Vagina (tissue), 2 donors: ENCODE results near the gene GHDC. TPM values are rescaled to one million over a fixed set of nuclear protein-coding genes. Genes with fewer than 3 reads are reported as not detected.

Source experiments
- DNase-seq, 2 donors: peaks; one replicate each; pipeline ENCODE4 v3.0.0-alpha.2; 2017; ENCODE audit errors: extremely low spot score in 2 of 2
- H3K27ac ChIP-seq: fragments of 200-600 bp; sonication (generic); one replicate; pipeline ENCODE4 v1.5.1; 2019
- H3K27me3 ChIP-seq: fragments of 200-600 bp; sonication (generic); one replicate; pipeline ENCODE4 v1.5.1; 2019
- H3K36me3 ChIP-seq, 2 donors: fragments of 200-600 bp; sonication (generic); one replicate each; pipeline ENCODE4 v1.5.1; 2017 to 2019
- H3K4me1 ChIP-seq: fragments of 200-600 bp; sonication (generic); one replicate; pipeline ENCODE4 v1.5.1; 2019
- H3K4me3 ChIP-seq, 2 donors: fragments of 200-600 bp; sonication (generic); 1 replicate in 1 of 2; 2 replicates in 1 of 2; pipeline ENCODE4 v1.5.1; 2016 to 2019
- H3K9me3 ChIP-seq: fragments of 200-600 bp; sonication (generic); one replicate; pipeline ENCODE4 v1.5.1; 2019
- POLR2A ChIP-seq, 2 donors: fragments of 450-650 bp; IDR thresholded peaks; one replicate each; pipeline ENCODE4 v1.6.1; 2017; ENCODE audit warnings: antibody characterized with exemption in 2 of 2, mild to moderate bottlenecking in 2 of 2, moderate library complexity in 2 of 2
- POLR2AphosphoS5 ChIP-seq, 2 donors: sonication (generic); formaldehyde crosslinking; IDR thresholded peaks; one replicate each; pipeline ENCODE4 v1.9.0; 2017; ENCODE audit warnings: antibody characterized with exemption in 2 of 2, mild to moderate bottlenecking in 2 of 2, low read depth in 1 of 2; ENCODE audit not compliant: insufficient read depth in 1 of 2
- intact Hi-C: fragments of 100-400 bp; cut with DNase I; formaldehyde crosslinking; loops from one replicate; pipeline ENCODE4 v1.15.1; 2023
- total RNA-seq: library from RNA; depleted of rRNA; stranded (reverse); fragments of >200 nt; gene quantifications from one replicate; pipeline ENCODE4 v1.2.3, GENCODE V29; 2016
- TF ChIP-seq, protein P1 (sequence below), 3 experiments: fragments of 450-650 bp in 2 of 3; fragments of 200-600 bp in 1 of 3; sonication (generic) in 1 of 3; IDR thresholded peaks; one replicate each; pipeline ENCODE4 v1.5.1; 2017 to 2019; ENCODE audit warnings: antibody characterized with exemption in 3 of 3, mild to moderate bottlenecking in 2 of 3, moderate library complexity in 2 of 3

GHDC gene
- total RNA-seq, 1 donor from 2014 or later = 35.1 TPM

GRCh38 chr17:42202159-42202558, 7.9 kb upstream of the GHDC start:
- intact Hi-C loops = no loop called here
- H3K4me1 ChIP-seq = no peaks in the 10 kb centered on the region
- DNase-seq = no peak
- H3K36me3 ChIP-seq = peaks cover 0 to 60% of the 10 kb centered on the region in 2 donors
- no peak overlapping the region for H3K4me3 ChIP-seq
- H3K9me3 ChIP-seq = no peaks in the 10 kb centered on the region
- H3K27me3 ChIP-seq = no peaks in the 10 kb centered on the region
- no peak overlapping the region for H3K27ac ChIP-seq
- TF ChIP-seq, protein P1, sequence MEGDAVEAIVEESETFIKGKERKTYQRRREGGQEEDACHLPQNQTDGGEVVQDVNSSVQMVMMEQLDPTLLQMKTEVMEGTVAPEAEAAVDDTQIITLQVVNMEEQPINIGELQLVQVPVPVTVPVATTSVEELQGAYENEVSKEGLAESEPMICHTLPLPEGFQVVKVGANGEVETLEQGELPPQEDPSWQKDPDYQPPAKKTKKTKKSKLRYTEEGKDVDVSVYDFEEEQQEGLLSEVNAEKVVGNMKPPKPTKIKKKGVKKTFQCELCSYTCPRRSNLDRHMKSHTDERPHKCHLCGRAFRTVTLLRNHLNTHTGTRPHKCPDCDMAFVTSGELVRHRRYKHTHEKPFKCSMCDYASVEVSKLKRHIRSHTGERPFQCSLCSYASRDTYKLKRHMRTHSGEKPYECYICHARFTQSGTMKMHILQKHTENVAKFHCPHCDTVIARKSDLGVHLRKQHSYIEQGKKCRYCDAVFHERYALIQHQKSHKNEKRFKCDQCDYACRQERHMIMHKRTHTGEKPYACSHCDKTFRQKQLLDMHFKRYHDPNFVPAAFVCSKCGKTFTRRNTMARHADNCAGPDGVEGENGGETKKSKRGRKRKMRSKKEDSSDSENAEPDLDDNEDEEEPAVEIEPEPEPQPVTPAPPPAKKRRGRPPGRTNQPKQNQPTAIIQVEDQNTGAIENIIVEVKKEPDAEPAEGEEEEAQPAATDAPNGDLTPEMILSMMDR (IDR thresholded peaks at IDR 0.05) = no peak

- no peak overlapping the region for H3K27ac ChIP-seq
- peaks cover 0 to 52% of the 10 kb centered on the region in 2 donors for H3K36me3 ChIP-seq
- DNase-seq = no peak
- H3K27me3 ChIP-seq = no peaks in the 10 kb centered on the region
- no peaks in the 10 kb centered on the region for H3K4me1 ChIP-seq
- H3K9me3 ChIP-seq = no peaks in the 10 kb centered on the region
- TF ChIP-seq POLR2AphosphoS5 (IDR thresholded peaks at IDR 0.05; ENCODE audit: insufficient read depth in 1 of 2, low read depth in 1 of 2) (no peak), POLR2A (IDR thresholded peaks at IDR 0.05) (no peak)
- TF ChIP-seq, protein P1 (IDR thresholded peaks at IDR 0.05) = no peak
- intact Hi-C loops = no loop called here
- no peak overlapping the region for H3K4me3 ChIP-seq
Observed at GRCh38 chr17:42201458-42201772, 7.1 kb upstream of the GHDC start.

DNA sequence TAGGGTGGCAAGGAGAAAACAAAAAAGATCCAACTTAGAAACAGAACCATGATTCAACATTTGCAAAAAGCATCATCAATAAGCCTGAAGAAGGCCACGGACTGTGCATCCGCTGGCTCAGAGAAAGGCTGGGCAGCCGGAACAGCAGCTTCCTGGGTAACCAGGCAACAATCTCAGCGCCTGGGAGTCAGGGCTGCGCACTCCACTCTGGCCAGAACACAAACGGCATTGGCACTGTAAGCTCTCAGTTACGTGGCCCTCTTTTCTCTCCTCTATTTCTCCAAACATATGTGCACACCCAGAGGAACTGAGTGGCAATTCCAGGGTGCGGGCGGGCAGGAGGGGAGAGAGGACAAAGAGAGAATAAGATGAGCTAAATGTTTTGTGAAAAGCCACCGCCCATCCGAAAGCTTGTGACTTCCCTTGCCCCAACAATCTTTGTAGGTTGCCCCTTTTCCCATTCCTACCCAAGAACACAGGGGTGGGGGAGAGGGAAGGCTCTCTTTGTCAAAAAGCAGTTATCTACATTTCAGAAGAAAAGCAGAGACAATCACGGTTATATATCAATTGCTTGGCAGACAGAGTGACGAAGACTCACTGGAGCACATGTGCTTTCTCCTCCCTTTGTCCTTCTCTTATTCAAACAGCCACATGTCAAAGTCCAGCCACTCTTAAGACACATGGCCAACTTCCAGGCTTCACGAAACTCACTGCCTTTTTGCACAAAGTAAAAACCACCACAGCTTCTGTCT, 6.6 kb upstream of the GHDC start:
- TF ChIP-seq POLR2AphosphoS5 (IDR thresholded peaks at IDR 0.05; ENCODE audit: insufficient read depth in 1 of 2, low read depth in 1 of 2) (no peak), POLR2A (IDR thresholded peaks at IDR 0.05) (no peak)
- TF ChIP-seq, protein P1 (IDR thresholded peaks at IDR 0.05) = no peak

DNA sequence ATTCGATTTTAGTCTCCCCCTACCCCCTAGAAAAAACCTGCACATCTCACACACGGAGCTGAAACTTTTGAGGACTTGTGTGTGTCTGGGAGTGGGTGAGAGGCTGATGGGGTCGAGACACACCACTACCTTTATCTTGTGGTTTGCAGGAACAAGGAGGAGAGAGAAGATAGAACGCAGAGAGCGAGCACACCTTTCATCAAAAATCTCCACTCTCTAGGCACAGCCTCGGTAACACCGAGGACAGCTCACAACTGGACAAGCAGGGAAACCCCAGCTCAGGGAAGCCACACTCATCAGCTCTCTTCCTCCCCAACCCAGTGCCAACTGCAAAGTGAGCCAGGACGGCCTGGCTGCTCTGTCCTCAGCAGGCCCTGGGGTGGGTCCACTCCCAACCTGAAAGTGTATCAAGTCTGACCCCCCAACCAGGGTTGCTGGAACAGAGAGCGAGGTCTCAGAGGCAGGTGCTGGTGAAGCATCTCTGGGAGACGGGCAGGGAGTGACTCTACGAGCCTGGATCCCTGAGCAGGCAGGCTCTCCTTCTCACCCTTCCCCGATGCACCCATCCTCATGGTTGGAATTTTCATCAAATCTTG, 5.2 kb upstream of the GHDC start:
- Histone ChIP-seq H3K9me3 (no peaks in the 10 kb centered on the region), H3K27ac (no peak overlapping the region), H3K4me1 (peaks cover 4% of the 10 kb centered on the region), H3K27me3 (no peaks in the 10 kb centered on the region), H3K4me3 (no peak overlapping the region), H3K36me3 (peaks cover 0 to 35% of the 10 kb centered on the region in 2 donors)
- TF ChIP-seq, protein P1 (IDR thresholded peaks at IDR 0.05) = no peak
- TF ChIP-seq POLR2AphosphoS5 (IDR thresholded peaks at IDR 0.05; ENCODE audit: insufficient read depth in 1 of 2, low read depth in 1 of 2) (no peak), POLR2A (IDR thresholded peaks at IDR 0.05) (no peak)
- intact Hi-C loops = no loop called here
- no peak for DNase-seq

More for the DNA sequence above, 6.6 kb upstream of the GHDC start:
- Histone ChIP-seq H3K27ac (no peak overlapping the region), H3K4me3 (no peak overlapping the region), H3K4me1 (no peaks in the 10 kb centered on the region), H3K36me3 (peaks cover 0 to 47% of the 10 kb centered on the region in 2 donors), H3K9me3 (no peaks in the 10 kb centered on the region), H3K27me3 (no peaks in the 10 kb centered on the region)
- intact Hi-C loops = no loop called here
- no peak for DNase-seq

DNA sequence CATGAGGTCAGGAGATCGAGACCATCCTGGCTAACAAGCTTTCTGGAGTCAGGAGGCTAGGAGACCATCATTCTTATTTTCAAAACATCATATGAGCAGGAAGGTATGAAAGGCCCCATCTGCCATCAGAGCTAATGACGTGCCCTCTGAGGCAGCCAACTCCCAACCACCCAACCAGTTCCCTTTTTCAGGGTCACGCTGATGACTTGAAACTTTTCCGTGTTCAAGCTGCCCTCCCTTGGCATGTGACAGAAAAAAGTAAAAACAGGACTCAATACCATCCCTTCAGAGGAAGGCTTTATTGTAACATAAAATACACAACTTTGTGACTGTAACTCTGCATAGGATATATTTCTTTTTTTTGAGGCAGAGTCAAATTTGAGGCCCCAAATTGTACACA, 4.6 kb upstream of the GHDC start:
- intact Hi-C loops = no loop called here
- Histone ChIP-seq H3K4me3 (no peak overlapping the region), H3K9me3 (no peaks in the 10 kb centered on the region), H3K27ac (no peak overlapping the region), H3K36me3 (peaks cover 0 to 33% of the 10 kb centered on the region in 2 donors), H3K27me3 (no peaks in the 10 kb centered on the region), H3K4me1 (peaks cover 5% of the 10 kb centered on the region)
- DNase-seq = no peak
- TF ChIP-seq POLR2AphosphoS5 (IDR thresholded peaks at IDR 0.05; ENCODE audit: insufficient read depth in 1 of 2, low read depth in 1 of 2) = no peak
- TF ChIP-seq, protein P1 (IDR thresholded peaks at IDR 0.05) = no peak
- TF ChIP-seq POLR2A (IDR thresholded peaks at IDR 0.05) = no peak
